ENCODE data around the gene FZD4. TPM values are rescaled to one million over a fixed set of nuclear protein-coding genes. Genes with fewer than 3 reads are reported as not detected.

FZD4 gene
- total RNA-seq, 1 experiment from 2014 or later, result 4.4 TPM

DNA sequence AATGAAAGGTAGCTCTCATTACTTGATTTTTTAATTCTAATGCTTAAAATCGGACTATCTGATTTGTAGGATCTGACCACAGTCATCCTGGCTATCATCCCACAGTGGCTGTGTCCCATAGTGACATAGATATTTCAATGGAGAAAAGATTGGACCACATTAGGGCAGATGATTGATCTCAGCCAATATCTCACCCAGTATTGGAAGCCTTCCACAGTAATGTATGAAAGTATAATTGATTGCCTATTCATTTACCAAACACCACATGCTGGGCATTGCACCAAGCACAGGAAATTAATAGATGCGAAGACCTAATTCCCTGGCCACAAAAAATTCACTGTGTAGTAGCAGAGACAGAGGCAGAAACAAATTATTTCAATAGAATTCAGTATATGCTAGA is 37.6 kb downstream of the FZD4 start:
- CTCF ChIA-PET, result interaction anchor here (1.0 to 4.2 kb wide), 5 partner anchors 21 to 349 kb away, joined by 3 to 34 read pairs (median 4); no protein-coding TSS in a partner anchor
- H3K27ac ChIP-seq (ENCODE audit: low read depth, low read length), result no peak overlapping the region

More for the DNA sequence above, 37.6 kb downstream of the FZD4 start:
- no peaks in the 10 kb centered on the region for H3K9me2 ChIP-seq (ENCODE audit: insufficient read depth)
- H2AFZ ChIP-seq (ENCODE audit: low read depth, low read length, poor library complexity, severe bottlenecking), result peak overlapping the region; percentile 65
- no peak for ATAC-seq
- no peak overlapping the region for H3K4me3 ChIP-seq (replicated peaks in 1 of 2; ENCODE audit: low read depth in 1 of 2, low read length in 2 of 2)
- H4K20me1 ChIP-seq (ENCODE audit: insufficient read depth), result no peaks in the 10 kb centered on the region
- no peaks in the 10 kb centered on the region for H3K36me3 ChIP-seq (ENCODE audit: control insufficient read depth in 1 of 2, insufficient read depth in 2 of 2, low read length in 2 of 2)
- H3K27me3 ChIP-seq (ENCODE audit: insufficient read depth, low read length), result no peaks in the 10 kb centered on the region
- TF ChIP-seq JUND (IDR thresholded peaks at IDR 0.05) (no peak), ELF1 (IDR thresholded peaks at IDR 0.05; ENCODE audit: borderline replicate concordance, low read depth) (no peak)
- TF ChIP-seq, protein P1, sequence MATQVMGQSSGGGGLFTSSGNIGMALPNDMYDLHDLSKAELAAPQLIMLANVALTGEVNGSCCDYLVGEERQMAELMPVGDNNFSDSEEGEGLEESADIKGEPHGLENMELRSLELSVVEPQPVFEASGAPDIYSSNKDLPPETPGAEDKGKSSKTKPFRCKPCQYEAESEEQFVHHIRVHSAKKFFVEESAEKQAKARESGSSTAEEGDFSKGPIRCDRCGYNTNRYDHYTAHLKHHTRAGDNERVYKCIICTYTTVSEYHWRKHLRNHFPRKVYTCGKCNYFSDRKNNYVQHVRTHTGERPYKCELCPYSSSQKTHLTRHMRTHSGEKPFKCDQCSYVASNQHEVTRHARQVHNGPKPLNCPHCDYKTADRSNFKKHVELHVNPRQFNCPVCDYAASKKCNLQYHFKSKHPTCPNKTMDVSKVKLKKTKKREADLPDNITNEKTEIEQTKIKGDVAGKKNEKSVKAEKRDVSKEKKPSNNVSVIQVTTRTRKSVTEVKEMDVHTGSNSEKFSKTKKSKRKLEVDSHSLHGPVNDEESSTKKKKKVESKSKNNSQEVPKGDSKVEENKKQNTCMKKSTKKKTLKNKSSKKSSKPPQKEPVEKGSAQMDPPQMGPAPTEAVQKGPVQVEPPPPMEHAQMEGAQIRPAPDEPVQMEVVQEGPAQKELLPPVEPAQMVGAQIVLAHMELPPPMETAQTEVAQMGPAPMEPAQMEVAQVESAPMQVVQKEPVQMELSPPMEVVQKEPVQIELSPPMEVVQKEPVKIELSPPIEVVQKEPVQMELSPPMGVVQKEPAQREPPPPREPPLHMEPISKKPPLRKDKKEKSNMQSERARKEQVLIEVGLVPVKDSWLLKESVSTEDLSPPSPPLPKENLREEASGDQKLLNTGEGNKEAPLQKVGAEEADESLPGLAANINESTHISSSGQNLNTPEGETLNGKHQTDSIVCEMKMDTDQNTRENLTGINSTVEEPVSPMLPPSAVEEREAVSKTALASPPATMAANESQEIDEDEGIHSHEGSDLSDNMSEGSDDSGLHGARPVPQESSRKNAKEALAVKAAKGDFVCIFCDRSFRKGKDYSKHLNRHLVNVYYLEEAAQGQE (IDR thresholded peaks at IDR 0.05; ENCODE audit: low read depth), result no peak
- intact Hi-C loops (cut with micrococcal nuclease), result loop anchor here (5.0 kb wide), 2 partner anchors 395 to 555 kb away; no protein-coding TSS in a partner anchor
- H3K79me2 ChIP-seq (ENCODE audit: insufficient read depth, low read length), result no peaks in the 10 kb centered on the region
- BruUV-seq (replicated peaks), result no TSS peak
- POLR2A ChIA-PET, result no interaction called here
- H3K4me1 ChIP-seq (ENCODE audit: control insufficient read depth in 1 of 2, insufficient read depth in 2 of 2, low read length in 2 of 2), result peaks cover 12 to 20% of the 10 kb centered on the region in 2 experiments
- DNase-seq (ENCODE audit: low read depth, low spot score), result no peak
- H3K4me2 ChIP-seq (ENCODE audit: low read length), result no peak overlapping the region
- RAD21 ChIA-PET (ENCODE audit: low non-redundant PET in 1 of 2, low total read pairs in 2 of 2, uncharacterized antibody in 2 of 2, unreplicated experiment in 2 of 2), result interaction anchor here in 1 of 2 experiments (1.3 kb wide), 1 partner anchor 47 kb away, joined by 4 read pairs; no protein-coding TSS in a partner anchor
- no peak overlapping the region for H3K9ac ChIP-seq (ENCODE audit: low read length)
- no peaks in the 10 kb centered on the region for H3K9me3 ChIP-seq (ENCODE audit: control insufficient read depth in 1 of 2, insufficient read depth in 1 of 2, low read depth in 1 of 2, low read length in 2 of 2)
